ENCODE measurements around the gene CHMP1B. TPM values are rescaled to one million over a fixed set of nuclear protein-coding genes. Genes with fewer than 3 reads are reported as not detected.
"Not testable (repeated sequence)": the region's sequence is repeated elsewhere in the genome, so short reads cannot be mapped to it uniquely, and the experiment has no call there.

CHMP1B gene
- total RNA-seq, 1 donor = 63.7 TPM

- Histone ChIP-seq H3K27ac (ENCODE audit: low read depth, low read length) (peak overlapping the region; percentile 97), H3K36me3 (ENCODE audit: insufficient read depth, low read length) (no peaks in the 10 kb centered on the region), H3K27me3 (ENCODE audit: insufficient read depth, low read length) (no peaks in the 10 kb centered on the region), H3K4me1 (ENCODE audit: insufficient read depth, low read length) (peaks cover 20% of the 10 kb centered on the region), H3K9me3 (ENCODE audit: low read depth, low read length) (no peaks in the 10 kb centered on the region), H3K4me3 (ENCODE audit: insufficient read depth, low read length) (peak overlapping the region; percentile 94), H4K20me1 (ENCODE audit: insufficient read depth, low read length) (no peaks in the 10 kb centered on the region), H3K4me2 (ENCODE audit: insufficient read depth, low read length) (peak overlapping the region; percentile 90), H3K79me2 (ENCODE audit: insufficient read depth, low read length) (peaks cover 34% of the 10 kb centered on the region), H2AFZ (ENCODE audit: low read length) (peak overlapping the region; percentile 90)
- no peak for TF ChIP-seq CTCF (IDR thresholded peaks at IDR 0.05; ENCODE audit: extremely low read depth, low read depth, low read length)
- peak; percentile 80 for DNase-seq (ENCODE audit: insufficient read length, low spot score, missing footprints)
These were observed 1.2 kb upstream of the CHMP1B start for GRCh38 chr18:11849841-11850634.

- Histone ChIP-seq H3K36me3 (ENCODE audit: insufficient read depth, low read length) (no peaks in the 10 kb centered on the region), H4K20me1 (ENCODE audit: insufficient read depth, low read length) (no peaks in the 10 kb centered on the region), H3K27me3 (ENCODE audit: insufficient read depth, low read length) (no peaks in the 10 kb centered on the region), H3K4me1 (ENCODE audit: insufficient read depth, low read length) (peaks cover 21% of the 10 kb centered on the region), H3K79me2 (ENCODE audit: insufficient read depth, low read length) (peaks cover 34% of the 10 kb centered on the region), H3K9me3 (ENCODE audit: low read depth, low read length) (no peaks in the 10 kb centered on the region), H3K27ac (ENCODE audit: low read depth, low read length) (peak overlapping the region; percentile 97), H2AFZ (ENCODE audit: low read length) (peak overlapping the region; percentile 32), H3K4me2 (ENCODE audit: insufficient read depth, low read length) (peak overlapping the region; percentile 90), H3K4me3 (ENCODE audit: insufficient read depth, low read length) (peak overlapping the region; percentile 94)
- peak; percentile 83 for DNase-seq (ENCODE audit: insufficient read length, low spot score, missing footprints)
- TF ChIP-seq CTCF (IDR thresholded peaks at IDR 0.05; ENCODE audit: extremely low read depth, low read depth, low read length) = no peak
These were observed 430 bp upstream of the CHMP1B start for GRCh38 chr18:11850821-11851145.

- no peak for TF ChIP-seq CTCF (IDR thresholded peaks at IDR 0.05; ENCODE audit: extremely low read depth, low read depth, low read length)
- Histone ChIP-seq H3K4me3 (ENCODE audit: insufficient read depth, low read length) (peak overlapping the region; percentile 94), H3K9me3 (ENCODE audit: low read depth, low read length) (no peaks in the 10 kb centered on the region), H3K4me2 (ENCODE audit: insufficient read depth, low read length) (peak overlapping the region; percentile 90), H3K36me3 (ENCODE audit: insufficient read depth, low read length) (no peaks in the 10 kb centered on the region), H3K79me2 (ENCODE audit: insufficient read depth, low read length) (peaks cover 34% of the 10 kb centered on the region), H2AFZ (ENCODE audit: low read length) (no peak overlapping the region), H3K27me3 (ENCODE audit: insufficient read depth, low read length) (no peaks in the 10 kb centered on the region), H4K20me1 (ENCODE audit: insufficient read depth, low read length) (no peaks in the 10 kb centered on the region), H3K27ac (ENCODE audit: low read depth, low read length) (peak overlapping the region; percentile 97), H3K4me1 (ENCODE audit: insufficient read depth, low read length) (peaks cover 32% of the 10 kb centered on the region)
- no peak for DNase-seq (ENCODE audit: insufficient read length, low spot score, missing footprints)
These were observed 659 bp downstream of the CHMP1B start for GRCh38 chr18:11851806-11852337.

DNA sequence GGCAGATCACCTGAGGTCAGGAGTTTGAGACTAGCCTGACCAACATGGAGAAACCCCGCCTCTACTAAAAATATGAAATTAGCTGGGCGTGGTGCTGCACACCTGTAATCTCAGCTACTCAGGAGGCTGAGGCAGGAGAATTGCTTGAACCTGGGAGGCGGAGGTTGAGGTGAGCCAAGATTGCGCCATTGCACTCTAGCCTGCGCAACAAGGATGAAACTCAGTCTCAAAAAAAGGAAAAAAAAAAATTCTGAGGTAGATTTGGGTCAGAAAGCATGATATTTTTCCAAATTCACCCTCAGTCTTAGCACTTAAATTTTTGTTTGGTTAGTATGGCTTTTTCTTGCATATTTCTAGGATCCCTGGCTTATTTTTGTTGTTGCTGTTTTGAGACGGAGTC, 3.3 kb downstream of the CHMP1B start:
- not testable (repeated sequence) for DNase-seq (ENCODE audit: insufficient read length, low spot score, missing footprints); H3K9me3 ChIP-seq (ENCODE audit: low read depth, low read length); H3K27me3 ChIP-seq (ENCODE audit: insufficient read depth, low read length); H3K36me3 ChIP-seq (ENCODE audit: insufficient read depth, low read length); H2AFZ ChIP-seq (ENCODE audit: low read length); H3K4me2 ChIP-seq (ENCODE audit: insufficient read depth, low read length); H3K4me3 ChIP-seq (ENCODE audit: insufficient read depth, low read length); H4K20me1 ChIP-seq (ENCODE audit: insufficient read depth, low read length)
- H3K27ac ChIP-seq (ENCODE audit: low read depth, low read length) = peak overlapping the region; percentile 97
- H3K79me2 ChIP-seq (ENCODE audit: insufficient read depth, low read length) = peaks cover 34% of the 10 kb centered on the region
- H3K4me1 ChIP-seq (ENCODE audit: insufficient read depth, low read length) = peaks cover 47% of the 10 kb centered on the region
